SH-SY5Y (cell line): ENCODE results near the gene APOBR.

ENCODE experiments used
- GATA2 ChIP-seq: IDR thresholded peaks from 2 replicates; pipeline ENCODE4 v1.6.1; 2011; ENCODE audit warnings: mild to moderate bottlenecking, low read depth, low read length
- GATA3 ChIP-seq: IDR thresholded peaks from 2 replicates; pipeline ENCODE4 v1.6.1; 2011; ENCODE audit warnings: low read depth, mild to moderate bottlenecking, low read length, moderate library complexity

- TF ChIP-seq GATA3 (no peak), GATA2 (no peak)
Observed at GRCh38 chr16:28499854-28500253, 5.4 kb downstream of the APOBR start.
